Spleen (tissue), 11 donors: ENCODE results near the gene SPATA33. TPM values are rescaled to one million over a fixed set of nuclear protein-coding genes. Genes with fewer than 3 reads are reported as not detected.
"Not testable (repeated sequence)": the region's sequence is repeated elsewhere in the genome, so short reads cannot be mapped to it uniquely, and the experiment has no call there.

Experiments used
- DNase-seq: peaks from one replicate; pipeline ENCODE4 v3.0.0-alpha.2; 2020
- H3K27ac ChIP-seq, 8 donors: fragments of 200-600 bp; sonication (generic) in 7 of 8; 1 replicate in 4 of 8; 2 replicates in 4 of 8; pipeline versions ENCODE4 v1.5.0 to v1.8.0; 2016 to 2021; ENCODE audit warnings: inconsistent platforms in 4 of 8, mild to moderate bottlenecking in 4 of 8, moderate library complexity in 1 of 8
- H3K27me3 ChIP-seq, 7 donors: fragments of 200-600 bp; sonication (generic) in 6 of 7; replicated peaks in 1 of 7; 1 replicate in 4 of 7; 2 replicates in 3 of 7; pipeline versions ENCODE4 v1.5.0 to v1.8.0; 2016 to 2021; ENCODE audit warnings: inconsistent platforms in 3 of 7, mild to moderate bottlenecking in 1 of 7
- H3K36me3 ChIP-seq, 6 donors: fragments of 200-600 bp; sonication (generic) in 5 of 6; 1 replicate in 4 of 6; 2 replicates in 2 of 6; pipeline versions ENCODE4 v1.5.0 to v1.8.0; 2016 to 2021; ENCODE audit warnings: inconsistent platforms in 2 of 6
- H3K4me1 ChIP-seq, 6 donors: fragments of 200-600 bp; sonication (generic) in 5 of 6; 1 replicate in 3 of 6; 2 replicates in 3 of 6; pipeline versions ENCODE4 v1.5.0 to v1.8.0; 2016 to 2021; ENCODE audit warnings: inconsistent platforms in 3 of 6
- H3K4me3 ChIP-seq, 8 donors: fragments of 200-600 bp; sonication (generic) in 7 of 8; 1 replicate in 4 of 8; 2 replicates in 4 of 8; pipeline versions ENCODE4 v1.5.0 to v1.8.0; 2016 to 2021; ENCODE audit warnings: inconsistent platforms in 4 of 8, mild to moderate bottlenecking in 4 of 8, moderate library complexity in 2 of 8
- H3K9me3 ChIP-seq, 8 donors: fragments of 200-600 bp; sonication (generic) in 7 of 8; 1 replicate in 4 of 8; 2 replicates in 4 of 8; pipeline versions ENCODE4 v1.5.0 to v1.8.0; 2016 to 2021; ENCODE audit warnings: inconsistent platforms in 4 of 8
- CTCF ChIP-seq, 11 experiments: fragments of 200-600 bp in 7 of 11; fragments of 450-650 bp in 4 of 11; sonication (generic) in 4 of 11; IDR thresholded peaks in 8 of 11; conservative IDR thresholded peaks in 3 of 11; 1 replicate in 7 of 11; 2 replicates in 4 of 11; pipeline versions ENCODE4 v1.4.0 to v1.8.0; 2016 to 2021; ENCODE audit warnings: antibody characterized with exemption in 11 of 11, inconsistent platforms in 4 of 11, mild to moderate bottlenecking in 1 of 11
- POLR2A ChIP-seq, 3 donors: fragments of 450-650 bp; IDR thresholded peaks; one replicate each; pipeline ENCODE4 v1.5.1; 2017; ENCODE audit warnings: antibody characterized with exemption in 3 of 3, mild to moderate bottlenecking in 1 of 3
- POLR2AphosphoS5 ChIP-seq, 3 donors: sonication (generic); formaldehyde crosslinking; IDR thresholded peaks; one replicate each; pipeline ENCODE4 v1.5.1; 2017; ENCODE audit warnings: antibody characterized with exemption in 3 of 3
- WGBS, 5 donors: extraction: QIAGEN DNeasy Blood & Tissue Kit in 3 of 5; methylation state at CpG; one replicate each; pipeline versions ENCODE4 v1.1.5 to v1.1.7; 2013 to 2018; 5-methylcytosine and 5-hydroxymethylcytosine counted together
- intact Hi-C: fragments of 100-400 bp; cut with DNase I; formaldehyde crosslinking; loops from one replicate; pipeline ENCODE4 v1.15.0; 2023; ENCODE audit warnings: low total_unique reads
- polyA plus RNA-seq, 3 donors: library from polyadenylated mRNA; stranded (reverse); fragments of 200-250 nt; gene quantifications; one replicate each; pipeline ENCODE4 v1.2.1, GENCODE V29; 2013
- total RNA-seq, 7 donors: library from RNA; depleted of rRNA in 3 of 7; stranded (reverse); fragments of >200 nt in 3 of 7; fragmentation: NEBNext Ultra II Directional in 4 of 7; extraction: Animal tissue kit (Norgen Biotek cat#: 25700) in 4 of 7; gene quantifications; one replicate each; pipeline versions ENCODE4 v1.1.0 to v1.2.1, GENCODE V29; 2016 to 2021
- donor health status: healthy with polysubstance abuse.
- donor health status: DM: no; HTN: no; CAD: no; lungs with moderate emphysema.
- donor health status: DM: no; HTN: no; CAD: no.
- donor health status: Bipolar disorder and iron deficiency.
- donor health status: healthy.
- donor health status: DM: no; HTN: no; CAD: no.
- donor health status: DM: yes; HTN: yes; CAD: no.

Gene SPATA33
- total and polyA plus RNA-seq, 10 donors, result 2.9 to 7.0 (median 4.8) TPM

- intact Hi-C loops, result no loop called here
- no peaks in the 10 kb centered on the region for H3K27me3 ChIP-seq
- peaks cover 0 to 47% (median 31%) of the 10 kb centered on the region in 6 donors for H3K36me3 ChIP-seq
- no peak overlapping the region for H3K27ac ChIP-seq
- peaks cover 7 to 33% (median 19%) of the 10 kb centered on the region in 6 donors for H3K4me1 ChIP-seq
- no peaks in the 10 kb centered on the region for H3K9me3 ChIP-seq
- TF ChIP-seq POLR2AphosphoS5 (IDR thresholded peaks at IDR 0.05), result no peak
- no peak for TF ChIP-seq CTCF (IDR thresholded peaks at IDR 0.05 in 8 of 11, conservative IDR thresholded peaks at IDR 0.05 in 3 of 11)
- WGBS, 5 donors, result 86 to 95% (median 90%) methylated on average over 5 of the region's 5 CpGs
- H3K4me3 ChIP-seq, result no peak overlapping the region
- DNase-seq, result no peak
Measured at GRCh38 chr16:89688395-89688794, 30.8 kb downstream of the SPATA33 start.

GRCh38 chr16:89689142-89689541 is 31.5 kb downstream of the SPATA33 start:
- DNase-seq, result peak; percentile 56
- Histone ChIP-seq H3K36me3 (peaks cover 0 to 54% (median 39%) of the 10 kb centered on the region in 6 donors), H3K4me1 (peaks cover 7 to 36% (median 19%) of the 10 kb centered on the region in 6 donors), H3K27me3 (no peaks in the 10 kb centered on the region), H3K4me3 (no peak overlapping the region), H3K9me3 (no peaks in the 10 kb centered on the region), H3K27ac (no peak overlapping the region)
- TF ChIP-seq POLR2AphosphoS5 (IDR thresholded peaks at IDR 0.05) (no peak), CTCF (IDR thresholded peaks at IDR 0.05 in 8 of 11, conservative IDR thresholded peaks at IDR 0.05 in 3 of 11) (no peak), POLR2A (IDR thresholded peaks at IDR 0.05) (no peak)
- 94 to 97% (median 94%) methylated on average over 13 of the region's 13 CpGs for WGBS, 5 donors
- intact Hi-C loops, result no loop called here

GRCh38 chr16:89689621-89690020 is 32.0 kb downstream of the SPATA33 start:
- peaks cover 0 to 59% (median 44%) of the 10 kb centered on the region in 6 donors for H3K36me3 ChIP-seq
- DNase-seq, H3K4me3 ChIP-seq, H3K27me3 ChIP-seq, H3K27ac ChIP-seq, H3K9me3 ChIP-seq, intact Hi-C loops: not testable (repeated sequence)
- H3K4me1 ChIP-seq, result peaks cover 7 to 39% (median 19%) of the 10 kb centered on the region in 6 donors
- WGBS, 5 donors, result 80 to 99% (median 93%) methylated on average over 4 of the region's 4 CpGs

GRCh38 chr16:89690392-89690901 is 32.8 kb downstream of the SPATA33 start:
- Histone ChIP-seq H3K4me3 (no peak overlapping the region), H3K27me3 (no peaks in the 10 kb centered on the region), H3K36me3 (peaks cover 0 to 67% (median 51%) of the 10 kb centered on the region in 6 donors), H3K27ac (no peak overlapping the region), H3K9me3 (no peaks in the 10 kb centered on the region), H3K4me1 (peaks cover 7 to 43% (median 19%) of the 10 kb centered on the region in 6 donors)
- peak; percentile 59 for DNase-seq
- TF ChIP-seq POLR2AphosphoS5 (IDR thresholded peaks at IDR 0.05), result peak in 1 of 3 donors; percentile 12
- no peak for TF ChIP-seq POLR2A (IDR thresholded peaks at IDR 0.05)
- 92 to 94% (median 93%) methylated on average over 16 of the region's 16 CpGs for WGBS, 5 donors
- intact Hi-C loops, result no loop called here

GRCh38 chr16:89691231-89691985 is 33.8 kb downstream of the SPATA33 start:
- Histone ChIP-seq H3K36me3 (peaks cover 0 to 77% (median 53%) of the 10 kb centered on the region in 6 donors), H3K4me1 (peaks cover 9 to 43% (median 23%) of the 10 kb centered on the region in 6 donors), H3K4me3 (no peak overlapping the region), H3K27ac (no peak overlapping the region), H3K9me3 (no peaks in the 10 kb centered on the region), H3K27me3 (no peaks in the 10 kb centered on the region)
- DNase-seq, result peak; percentile 52
- intact Hi-C loops, result no loop called here
- WGBS, 5 donors, result 93 to 97% (median 96%) methylated on average over 19 to 21 of the region's 21 CpGs
- TF ChIP-seq POLR2AphosphoS5 (IDR thresholded peaks at IDR 0.05) (peak in 1 of 3 donors; percentile 7), POLR2A (IDR thresholded peaks at IDR 0.05) (no peak)
